8988T (cell line): ENCODE measurements around the gene ZDHHC23.

ENCODE experiments used
- DNase-seq: peaks from one replicate; pipeline ENCODE4 v3.0.0; 2011

The ZDHHC23 gene

GRCh38 chr3:114011059-114011797 lies 63.4 kb downstream of the ZDHHC23 start:
- DNase-seq, result no peak
